ENCODE data around the gene CDC16.

DNA sequence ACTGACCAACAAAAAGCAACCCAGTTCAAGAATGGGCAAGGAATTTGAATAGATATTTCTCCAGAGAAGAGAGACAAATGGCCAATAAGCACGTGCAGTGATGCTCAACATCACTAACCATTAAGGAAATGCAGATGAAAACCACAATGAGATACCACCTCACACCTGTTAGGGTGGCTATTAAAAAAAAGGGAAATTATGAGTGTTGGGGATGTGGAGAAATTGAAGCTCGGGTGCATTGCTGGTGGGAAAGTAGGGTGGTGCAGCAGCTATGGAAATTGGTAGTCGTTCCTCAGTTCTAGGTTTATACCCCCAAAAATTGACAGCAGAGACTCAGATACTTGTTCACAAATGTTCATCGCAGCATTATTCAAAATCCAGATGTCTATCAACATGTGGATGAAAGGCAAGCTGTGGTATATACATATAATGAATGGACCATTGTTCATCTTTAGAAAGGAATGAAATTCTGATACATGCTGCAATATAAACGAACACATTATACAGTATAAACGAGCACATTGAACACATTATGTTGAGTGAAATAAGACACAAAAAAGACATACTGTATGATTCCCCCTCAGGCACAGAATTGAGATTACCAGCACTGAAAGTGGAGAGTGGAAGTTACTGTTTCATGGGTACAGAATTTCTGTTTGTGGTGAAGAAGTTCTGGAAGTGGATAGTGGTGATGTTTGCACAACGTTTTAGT is 80.5 kb downstream of the CDC16 start:
- no peak for TF ChIP-seq CTCF (IDR thresholded peaks at IDR 0.05)
- no peak for TF ChIP-seq POLR2A (IDR thresholded peaks at IDR 0.05)

Measured in adrenal gland (tissue), 5 donors.